ENCODE data around the gene INPP1. TPM values are rescaled to one million over a fixed set of nuclear protein-coding genes. Genes with fewer than 3 reads are reported as not detected.

The INPP1 gene
- total RNA-seq, result 22.5 and 31.0 TPM in 2 replicates

GRCh38 chr2:190343536-190344275 lies at the start of gene INPP1:
TSS of gene INPP1 (plus strand) at chr2:190343589. CDS start at chr2:190360103, 16,514 bp downstream.

DNA sequence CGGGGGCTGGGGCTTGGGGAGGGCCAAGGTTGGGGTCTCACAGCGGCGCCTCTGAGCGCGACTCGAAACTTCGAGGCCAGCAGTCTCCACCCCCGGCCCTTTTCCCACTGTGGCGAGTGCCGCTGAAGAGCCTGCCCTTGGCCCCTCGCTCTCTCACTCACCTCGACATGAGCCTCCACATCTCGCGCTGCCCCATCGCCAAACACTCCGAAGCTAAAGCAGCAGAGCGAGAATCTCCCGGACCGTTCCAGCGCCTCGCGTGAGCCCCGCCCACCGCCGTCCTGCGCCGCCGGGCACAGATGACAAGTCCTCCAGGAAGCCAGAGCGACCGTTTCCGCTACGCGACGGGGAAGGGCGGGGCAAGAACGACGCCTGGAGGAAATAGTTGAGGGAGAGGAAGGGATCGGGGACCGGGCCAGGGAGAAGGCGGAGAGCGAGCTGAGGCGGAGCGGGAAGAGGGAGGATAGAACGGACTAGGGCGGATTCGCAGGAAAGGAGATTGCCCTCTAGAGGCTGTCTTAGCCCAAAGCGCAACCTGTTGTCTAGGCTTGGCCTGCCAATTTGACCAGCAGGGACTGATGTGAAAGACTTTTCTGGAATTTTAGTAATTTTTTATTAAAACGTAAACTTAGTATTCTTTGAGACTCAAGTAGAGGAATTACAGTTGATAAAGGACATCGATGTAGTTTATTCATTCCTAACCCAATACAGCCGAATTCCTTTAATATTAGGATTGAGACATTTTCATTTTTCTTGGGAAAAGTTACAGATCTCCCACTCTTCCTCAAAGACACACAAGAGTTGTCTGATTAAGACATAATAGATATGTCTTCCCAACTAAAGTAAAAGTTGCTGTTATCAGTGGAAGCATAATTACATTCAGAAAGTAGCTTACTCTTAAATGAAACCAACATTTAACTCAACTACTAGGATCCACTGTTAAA lies 23.6 kb upstream of the INPP1 start, which contains the start of gene HIBCH:
TSS of gene HIBCH (minus strand) at position 272 of the 944 bp plus-strand sequence. CDS start at position 196, 76 bp downstream.

GRCh38 chr2:190407662-190408537 lies 64.5 kb downstream of the INPP1 start, which contains the start of gene MFSD6:
TSS of gene MFSD6 (plus strand) at chr2:190408355. CDS start at chr2:190436030, 27,675 bp downstream.

Other genes starting within 250 kb of the INPP1 start
- gene HIBCH, start 23.8 kb upstream of the INPP1 start, total RNA-seq, result 23.0 and 24.5 TPM in 2 replicates
- 6.6 and 10.0 TPM in 2 replicates for gene MFSD6, start 64.8 kb downstream of the INPP1 start, total RNA-seq
- 3.6 and 6.5 TPM in 2 replicates for gene NEMP2, start 191.1 kb downstream of the INPP1 start, total RNA-seq